Measurements from ENCODE around the gene MAB21L4. TPM values are rescaled to one million over a fixed set of nuclear protein-coding genes. Genes with fewer than 3 reads are reported as not detected.

The MAB21L4 gene
- total RNA-seq, 1 experiment from 2014 or later: not detected

GRCh38 chr2:240930096-240930630 lies 34.2 kb upstream of the MAB21L4 start:
- Histone ChIP-seq H3K36me3 (ENCODE audit: control insufficient read depth in 1 of 2, insufficient read depth in 2 of 2, low read length in 2 of 2) (no peaks in the 10 kb centered on the region), H2AFZ (ENCODE audit: low read depth, low read length, poor library complexity, severe bottlenecking) (no peak overlapping the region), H3K4me3 (replicated peaks in 1 of 2; ENCODE audit: low read depth in 1 of 2, low read length in 2 of 2) (no peak overlapping the region), H3K9me3 (ENCODE audit: control insufficient read depth in 1 of 2, insufficient read depth in 1 of 2, low read depth in 1 of 2, low read length in 2 of 2) (no peaks in the 10 kb centered on the region), H3K9ac (ENCODE audit: low read length) (no peak overlapping the region), H3K9me2 (ENCODE audit: insufficient read depth) (no peaks in the 10 kb centered on the region), H3K27ac (ENCODE audit: low read depth, low read length) (no peak overlapping the region), H3K79me2 (ENCODE audit: insufficient read depth, low read length) (no peaks in the 10 kb centered on the region), H4K20me1 (ENCODE audit: insufficient read depth) (no peaks in the 10 kb centered on the region), H3K4me1 (ENCODE audit: control insufficient read depth in 1 of 2, insufficient read depth in 2 of 2, low read length in 2 of 2) (no peaks in the 10 kb centered on the region), H3K27me3 (ENCODE audit: insufficient read depth, low read length) (no peaks in the 10 kb centered on the region), H3K4me2 (ENCODE audit: low read length) (no peak overlapping the region)
- TF ChIP-seq YY1 (IDR thresholded peaks at IDR 0.05; ENCODE audit: extremely low read depth, insufficient replicate concordance, low read depth, low read length): no peak
- TF ChIP-seq ZFX (IDR thresholded peaks at IDR 0.05): no peak
- no peak for TF ChIP-seq CTCF (IDR thresholded peaks at IDR 0.05 in 2 of 3, conservative IDR thresholded peaks at IDR 0.05 in 1 of 3; ENCODE audit: borderline replicate concordance in 1 of 3, insufficient read depth in 1 of 3, low read depth in 2 of 3, low read length in 2 of 3)
- TF ChIP-seq SP1 (IDR thresholded peaks at IDR 0.05; ENCODE audit: low read depth): no peak
- no peak for TF ChIP-seq RAD21 (IDR thresholded peaks at IDR 0.05; ENCODE audit: low read depth)
- TF ChIP-seq TCF7L2 (IDR thresholded peaks at IDR 0.05; ENCODE audit: borderline replicate concordance, extremely low read depth, insufficient read depth, insufficient read length): no peak
- TF ChIP-seq EZH2 (IDR thresholded peaks at IDR 0.05): no peak
- TF ChIP-seq MAX (IDR thresholded peaks at IDR 0.05): no peak
- TF ChIP-seq FOSL1 (IDR thresholded peaks at IDR 0.05; ENCODE audit: low read depth): no peak
- no peak for TF ChIP-seq ELF1 (IDR thresholded peaks at IDR 0.05; ENCODE audit: borderline replicate concordance, low read depth)
- no peak for TF ChIP-seq CBX3 (IDR thresholded peaks at IDR 0.05; ENCODE audit: low read depth)
- intact Hi-C loops (cut with micrococcal nuclease): no loop called here
- DNase-seq (ENCODE audit: low read depth, low spot score): no peak
- BruUV-seq (replicated peaks): no TSS peak
- ChIA-PET RAD21 (ENCODE audit: low non-redundant PET in 1 of 2, low total read pairs in 2 of 2, uncharacterized antibody in 2 of 2, unreplicated experiment in 2 of 2) (no interaction called here), CTCF (no interaction called here), POLR2A (no interaction called here)
- no peak for ATAC-seq
